ENCODE results near the gene DDHD1. TPM values are rescaled to one million over a fixed set of nuclear protein-coding genes. Genes with fewer than 3 reads are reported as not detected.

Gene DDHD1
- total RNA-seq, 4 donors from 2014 or later: 26.1 to 35.7 (median 27.0) TPM

- TF ChIP-seq CTCF (IDR thresholded peaks at IDR 0.05; ENCODE audit: low read depth): no peak
These were observed 133.7 kb downstream of the DDHD1 start for GRCh38 chr14:53019406-53019805.

GRCh38 chr14:53017837-53018236, 135.3 kb downstream of the DDHD1 start:
- TF ChIP-seq CTCF (IDR thresholded peaks at IDR 0.05; ENCODE audit: low read depth): no peak

- TF ChIP-seq CTCF (IDR thresholded peaks at IDR 0.05; ENCODE audit: low read depth): no peak
These were observed 136.2 kb downstream of the DDHD1 start for GRCh38 chr14:53016919-53017318.

- no peak for TF ChIP-seq CTCF (IDR thresholded peaks at IDR 0.05; ENCODE audit: low read depth)
These were observed 136.6 kb downstream of the DDHD1 start for GRCh38 chr14:53016491-53016890.

- no peak for TF ChIP-seq CTCF (IDR thresholded peaks at IDR 0.05; ENCODE audit: low read depth)
These were observed 142.1 kb downstream of the DDHD1 start for GRCh38 chr14:53011053-53011462.

GRCh38 chr14:53010193-53011040, 142.7 kb downstream of the DDHD1 start:
- no peak for TF ChIP-seq CTCF (IDR thresholded peaks at IDR 0.05; ENCODE audit: low read depth)

- no peak for TF ChIP-seq CTCF (IDR thresholded peaks at IDR 0.05; ENCODE audit: low read depth)
These were observed 146.1 kb downstream of the DDHD1 start for GRCh38 chr14:53006931-53007562.
